ENCODE data around the gene TCEA3.

DNA sequence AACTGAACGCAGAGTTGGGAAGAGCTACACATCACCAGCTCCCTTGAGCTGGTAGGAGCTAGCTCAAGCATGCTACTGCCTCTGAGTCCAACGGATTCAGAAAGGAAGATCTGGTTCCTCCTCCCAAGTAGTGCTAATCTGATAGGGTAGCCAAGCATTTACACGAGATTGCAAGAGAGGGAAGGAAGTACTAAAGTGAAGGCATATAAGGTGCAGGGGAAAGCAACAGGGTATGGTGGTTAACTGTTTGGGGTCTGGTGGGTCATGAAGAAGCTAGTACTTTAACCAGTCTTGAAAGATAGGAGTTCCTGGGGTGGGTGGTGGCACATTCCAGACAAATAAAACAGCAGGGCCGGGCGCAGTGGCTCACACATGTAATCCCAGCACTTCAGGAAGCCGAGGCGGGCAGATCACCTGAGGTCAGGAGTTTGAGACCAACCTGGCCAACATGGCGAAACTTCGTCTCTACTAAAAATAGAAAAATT, 34.7 kb downstream of the TCEA3 start:
- TF ChIP-seq, protein P1, sequence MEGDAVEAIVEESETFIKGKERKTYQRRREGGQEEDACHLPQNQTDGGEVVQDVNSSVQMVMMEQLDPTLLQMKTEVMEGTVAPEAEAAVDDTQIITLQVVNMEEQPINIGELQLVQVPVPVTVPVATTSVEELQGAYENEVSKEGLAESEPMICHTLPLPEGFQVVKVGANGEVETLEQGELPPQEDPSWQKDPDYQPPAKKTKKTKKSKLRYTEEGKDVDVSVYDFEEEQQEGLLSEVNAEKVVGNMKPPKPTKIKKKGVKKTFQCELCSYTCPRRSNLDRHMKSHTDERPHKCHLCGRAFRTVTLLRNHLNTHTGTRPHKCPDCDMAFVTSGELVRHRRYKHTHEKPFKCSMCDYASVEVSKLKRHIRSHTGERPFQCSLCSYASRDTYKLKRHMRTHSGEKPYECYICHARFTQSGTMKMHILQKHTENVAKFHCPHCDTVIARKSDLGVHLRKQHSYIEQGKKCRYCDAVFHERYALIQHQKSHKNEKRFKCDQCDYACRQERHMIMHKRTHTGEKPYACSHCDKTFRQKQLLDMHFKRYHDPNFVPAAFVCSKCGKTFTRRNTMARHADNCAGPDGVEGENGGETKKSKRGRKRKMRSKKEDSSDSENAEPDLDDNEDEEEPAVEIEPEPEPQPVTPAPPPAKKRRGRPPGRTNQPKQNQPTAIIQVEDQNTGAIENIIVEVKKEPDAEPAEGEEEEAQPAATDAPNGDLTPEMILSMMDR (conservative IDR thresholded peaks at IDR 0.05; ENCODE audit: low read depth, low read length): no peak
- TF ChIP-seq POLR2A (IDR thresholded peaks at IDR 0.05; ENCODE audit: low read depth, low read length): no peak
- TF ChIP-seq MXI1 (IDR thresholded peaks at IDR 0.05; ENCODE audit: borderline replicate concordance, low read depth, low read length): no peak
- no peak for TF ChIP-seq RCOR1 (IDR thresholded peaks at IDR 0.05; ENCODE audit: insufficient replicate concordance, low read length)

Measured in IMR-90 (cell line).